ENCODE results near the gene TMEM145. TPM values are rescaled to one million over a fixed set of nuclear protein-coding genes. Genes with fewer than 3 reads are reported as not detected.

Gene TMEM145
- polyA plus RNA-seq, 3 donors: not detected

- DNase-seq: no peak
- TF ChIP-seq, protein P1, sequence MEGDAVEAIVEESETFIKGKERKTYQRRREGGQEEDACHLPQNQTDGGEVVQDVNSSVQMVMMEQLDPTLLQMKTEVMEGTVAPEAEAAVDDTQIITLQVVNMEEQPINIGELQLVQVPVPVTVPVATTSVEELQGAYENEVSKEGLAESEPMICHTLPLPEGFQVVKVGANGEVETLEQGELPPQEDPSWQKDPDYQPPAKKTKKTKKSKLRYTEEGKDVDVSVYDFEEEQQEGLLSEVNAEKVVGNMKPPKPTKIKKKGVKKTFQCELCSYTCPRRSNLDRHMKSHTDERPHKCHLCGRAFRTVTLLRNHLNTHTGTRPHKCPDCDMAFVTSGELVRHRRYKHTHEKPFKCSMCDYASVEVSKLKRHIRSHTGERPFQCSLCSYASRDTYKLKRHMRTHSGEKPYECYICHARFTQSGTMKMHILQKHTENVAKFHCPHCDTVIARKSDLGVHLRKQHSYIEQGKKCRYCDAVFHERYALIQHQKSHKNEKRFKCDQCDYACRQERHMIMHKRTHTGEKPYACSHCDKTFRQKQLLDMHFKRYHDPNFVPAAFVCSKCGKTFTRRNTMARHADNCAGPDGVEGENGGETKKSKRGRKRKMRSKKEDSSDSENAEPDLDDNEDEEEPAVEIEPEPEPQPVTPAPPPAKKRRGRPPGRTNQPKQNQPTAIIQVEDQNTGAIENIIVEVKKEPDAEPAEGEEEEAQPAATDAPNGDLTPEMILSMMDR (IDR thresholded peaks at IDR 0.05): no peak
- intact Hi-C loops (cut with micrococcal nuclease): loop anchor here (2.0 to 10.0 kb wide), 4 partner anchors 15 to 153 kb away; partner anchors contain the start of genes PAFAH1B3 (in 1 of the 2), POU2F2 (in 1 of the 2) and PRR19 (in 1 of the 2)
- no peak overlapping the region for H3K4me3 Mint-ChIP-seq
- Histone ChIP-seq H3K4me2 (replicated peaks; ENCODE audit: extremely low read depth, low read length, poor library complexity, severe bottlenecking) (no peak overlapping the region), H3K27ac (ENCODE audit: low read depth in 1 of 2, low read length in 2 of 2) (peak overlapping the region; percentile 2 to 56), H3K4me3 (replicated peaks in 1 of 3; ENCODE audit: low read depth in 2 of 3, low read length in 3 of 3) (no peak overlapping the region), H3K4me1 (ENCODE audit: control insufficient read depth in 1 of 2, insufficient read depth in 2 of 2, low read length in 2 of 2) (peaks cover 37 to 48% of the 10 kb centered on the region in 2 donors), H2AFZ (ENCODE audit: insufficient read depth, low read depth, low read length, poor library complexity, severe bottlenecking) (no peak overlapping the region), H3K79me2 (ENCODE audit: insufficient read depth, low read length) (peaks cover 30% of the 10 kb centered on the region), H3K9me3 (replicated peaks in 1 of 2; ENCODE audit: control insufficient read depth in 1 of 2, insufficient read depth in 1 of 2, low read length in 2 of 2) (no peaks in the 10 kb centered on the region), H3K27me3 (ENCODE audit: control insufficient read depth in 2 of 2, insufficient read depth in 2 of 2, low read length in 2 of 2) (no peaks in the 10 kb centered on the region), H4K20me1 (ENCODE audit: insufficient read depth, low read length) (peaks cover 78% of the 10 kb centered on the region), H3K9ac (ENCODE audit: insufficient read depth, low read length, poor library complexity, severe bottlenecking) (no peak overlapping the region), H3K36me3 (replicated peaks in 1 of 2; ENCODE audit: control insufficient read depth in 1 of 2, insufficient read depth in 2 of 2, low read length in 2 of 2) (peaks cover 54 to 57% of the 10 kb centered on the region in 2 donors)
- H3K36me3 Mint-ChIP-seq: peaks cover 42 to 58% of the 10 kb centered on the region in 2 donors
- H3K27me3 Mint-ChIP-seq (ENCODE audit: low read depth in 3 of 3): peaks cover 0 to 5% (median 0%) of the 10 kb centered on the region in 3 donors
- WGBS (ENCODE audit: insufficient coverage): 99% methylated on average over 10 of the region's 10 CpGs
- H3K4me1 Mint-ChIP-seq: peaks cover 33% of the 10 kb centered on the region
- peak overlapping the region in 3 of 7 donors; percentile 42 to 88 (median 81) for H3K27ac Mint-ChIP-seq
- H3K9me3 Mint-ChIP-seq: no peaks in the 10 kb centered on the region
Observed at GRCh38 chr19:42287827-42288107, 25.3 kb upstream of the TMEM145 start.

GRCh38 chr19:42288387-42288786, 24.7 kb upstream of the TMEM145 start:
- Histone ChIP-seq H3K4me3 (replicated peaks in 1 of 3; ENCODE audit: low read depth in 2 of 3, low read length in 3 of 3) (no peak overlapping the region), H3K27ac (ENCODE audit: low read depth in 1 of 2, low read length in 2 of 2) (peak overlapping the region; percentile 31 to 56), H3K79me2 (ENCODE audit: insufficient read depth, low read length) (peaks cover 30% of the 10 kb centered on the region), H3K4me1 (ENCODE audit: control insufficient read depth in 1 of 2, insufficient read depth in 2 of 2, low read length in 2 of 2) (peaks cover 31 to 41% of the 10 kb centered on the region in 2 donors), H4K20me1 (ENCODE audit: insufficient read depth, low read length) (peaks cover 84% of the 10 kb centered on the region), H2AFZ (ENCODE audit: insufficient read depth, low read depth, low read length, poor library complexity, severe bottlenecking) (no peak overlapping the region), H3K27me3 (ENCODE audit: control insufficient read depth in 2 of 2, insufficient read depth in 2 of 2, low read length in 2 of 2) (no peaks in the 10 kb centered on the region), H3K4me2 (replicated peaks; ENCODE audit: extremely low read depth, low read length, poor library complexity, severe bottlenecking) (no peak overlapping the region), H3K9me3 (replicated peaks in 1 of 2; ENCODE audit: control insufficient read depth in 1 of 2, insufficient read depth in 1 of 2, low read length in 2 of 2) (no peaks in the 10 kb centered on the region), H3K36me3 (replicated peaks in 1 of 2; ENCODE audit: control insufficient read depth in 1 of 2, insufficient read depth in 2 of 2, low read length in 2 of 2) (peaks cover 59 to 63% of the 10 kb centered on the region in 2 donors), H3K9ac (ENCODE audit: insufficient read depth, low read length, poor library complexity, severe bottlenecking) (no peak overlapping the region)
- peaks cover 33% of the 10 kb centered on the region for H3K4me1 Mint-ChIP-seq
- H3K27ac Mint-ChIP-seq: peak overlapping the region in 2 of 7 donors; percentile 20 to 50
- H3K4me3 Mint-ChIP-seq: no peak overlapping the region
- intact Hi-C loops (cut with micrococcal nuclease): loop anchor here in 1 of 2 donors (5.0 to 10.0 kb wide), 3 partner anchors 36 to 154 kb away; partner anchors contain the start of gene POU2F2
- no peaks in the 10 kb centered on the region for H3K9me3 Mint-ChIP-seq
- 100% methylated on average over 1 of the region's 4 CpGs for WGBS (ENCODE audit: insufficient coverage)
- H3K27me3 Mint-ChIP-seq (ENCODE audit: low read depth in 3 of 3): peaks cover 0 to 5% (median 0%) of the 10 kb centered on the region in 3 donors
- TF ChIP-seq, protein P1 (IDR thresholded peaks at IDR 0.05): no peak
- DNase-seq: peak in 2 of 3 donors; percentile 33 to 43
- peaks cover 46 to 64% of the 10 kb centered on the region in 2 donors for H3K36me3 Mint-ChIP-seq
